Measurements from ENCODE around the gene GLT8D1. TPM values are rescaled to one million over a fixed set of nuclear protein-coding genes. Genes with fewer than 3 reads are reported as not detected.
A peak's percentile ranks its signal among the peaks of the same experiment; 100 is the strongest.

The GLT8D1 gene
- total and polyA plus RNA-seq, 9 of the 15 experiments (the other 6 are each of a cell fraction or from before 2014, with no cell fraction given): 14.1 to 65.9 (median 33.7) TPM

GRCh38 chr3:52651592-52651991 lies 54.0 kb downstream of the GLT8D1 start:
- peaks cover 57% of the 10 kb centered on the region for H3K36me3 ChIP-seq (ENCODE audit: control insufficient read depth, insufficient read depth, low read length)
- no peak for FAIRE-seq

More at GRCh38 chr3:52651592-52651991, 54.0 kb downstream of the GLT8D1 start:
- DNase-seq (ENCODE audit: extremely low read depth in 1 of 4, low spot score in 3 of 4): no peak
- no peaks in the 10 kb centered on the region for H3K27me3 ChIP-seq (ENCODE audit: control insufficient read depth in 2 of 2, insufficient read depth in 2 of 2, low read length in 2 of 2)
- H3K9me3 ChIP-seq (replicated peaks; ENCODE audit: control insufficient read depth, insufficient read depth, low read depth, low read length): no peaks in the 10 kb centered on the region
- H3K79me2 ChIP-seq (ENCODE audit: control insufficient read depth, insufficient read depth, low read length): no peaks in the 10 kb centered on the region
- no peak overlapping the region for H3K4me2 ChIP-seq (ENCODE audit: insufficient read depth, low read length)
- ChIA-PET CTCF (ENCODE audit: low intra/inter-chr PET ratio) (no interaction called here), POLR2A (interaction anchor here (0.6 to 2.2 kb wide), 3 partner anchors 14 to 358 kb away, joined by 3 to 5 read pairs (median 4); no protein-coding TSS in a partner anchor)
- no peaks in the 10 kb centered on the region for H3K9me1 ChIP-seq (ENCODE audit: control insufficient read depth, insufficient read depth, low read length)
- peaks cover 0 to 8% of the 10 kb centered on the region in 2 experiments; a peak in 3 of 5 replicates for H3K4me1 ChIP-seq (replicated peaks in 1 of 2; ENCODE audit: control insufficient read depth in 2 of 2, insufficient read depth in 2 of 2, low read length in 2 of 2)
- H3K9ac ChIP-seq (ENCODE audit: insufficient read depth in 1 of 2, low read depth in 2 of 2, low read length in 2 of 2): no peak overlapping the region
- H3K4me3 ChIP-seq: no peak overlapping the region
- no peaks in the 10 kb centered on the region for H4K20me1 ChIP-seq (replicated peaks; ENCODE audit: control insufficient read depth, insufficient read depth, low read length)
- no peak overlapping the region for H2AFZ ChIP-seq (ENCODE audit: low read depth, low read length)
- TF ChIP-seq, protein P1, sequence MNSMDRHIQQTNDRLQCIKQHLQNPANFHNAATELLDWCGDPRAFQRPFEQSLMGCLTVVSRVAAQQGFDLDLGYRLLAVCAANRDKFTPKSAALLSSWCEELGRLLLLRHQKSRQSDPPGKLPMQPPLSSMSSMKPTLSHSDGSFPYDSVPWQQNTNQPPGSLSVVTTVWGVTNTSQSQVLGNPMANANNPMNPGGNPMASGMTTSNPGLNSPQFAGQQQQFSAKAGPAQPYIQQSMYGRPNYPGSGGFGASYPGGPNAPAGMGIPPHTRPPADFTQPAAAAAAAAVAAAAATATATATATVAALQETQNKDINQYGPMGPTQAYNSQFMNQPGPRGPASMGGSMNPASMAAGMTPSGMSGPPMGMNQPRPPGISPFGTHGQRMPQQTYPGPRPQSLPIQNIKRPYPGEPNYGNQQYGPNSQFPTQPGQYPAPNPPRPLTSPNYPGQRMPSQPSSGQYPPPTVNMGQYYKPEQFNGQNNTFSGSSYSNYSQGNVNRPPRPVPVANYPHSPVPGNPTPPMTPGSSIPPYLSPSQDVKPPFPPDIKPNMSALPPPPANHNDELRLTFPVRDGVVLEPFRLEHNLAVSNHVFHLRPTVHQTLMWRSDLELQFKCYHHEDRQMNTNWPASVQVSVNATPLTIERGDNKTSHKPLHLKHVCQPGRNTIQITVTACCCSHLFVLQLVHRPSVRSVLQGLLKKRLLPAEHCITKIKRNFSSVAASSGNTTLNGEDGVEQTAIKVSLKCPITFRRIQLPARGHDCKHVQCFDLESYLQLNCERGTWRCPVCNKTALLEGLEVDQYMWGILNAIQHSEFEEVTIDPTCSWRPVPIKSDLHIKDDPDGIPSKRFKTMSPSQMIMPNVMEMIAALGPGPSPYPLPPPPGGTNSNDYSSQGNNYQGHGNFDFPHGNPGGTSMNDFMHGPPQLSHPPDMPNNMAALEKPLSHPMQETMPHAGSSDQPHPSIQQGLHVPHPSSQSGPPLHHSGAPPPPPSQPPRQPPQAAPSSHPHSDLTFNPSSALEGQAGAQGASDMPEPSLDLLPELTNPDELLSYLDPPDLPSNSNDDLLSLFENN (IDR thresholded peaks at IDR 0.05; ENCODE audit: low read depth in 2 of 2, low read length in 2 of 2): no peak
- no peak for TF ChIP-seq POLR2AphosphoS5 (IDR thresholded peaks at IDR 0.05; ENCODE audit: control insufficient read depth, insufficient read depth, low read depth, low read length)
- no peak for TF ChIP-seq ZNF507 (tag; conservative IDR thresholded peaks at IDR 0.05)
- no peak for TF ChIP-seq ZNF318 (IDR thresholded peaks at IDR 0.05; ENCODE audit: borderline replicate concordance in 1 of 2, low read depth in 1 of 2)
- TF ChIP-seq ZKSCAN1 (IDR thresholded peaks at IDR 0.05; ENCODE audit: low read depth, low read length): no peak
- TF ChIP-seq ATF1 (CRISPR knock-in tag; IDR thresholded peaks at IDR 0.05): no peak
- TF ChIP-seq ATF1 (tag; IDR thresholded peaks at IDR 0.05): no peak
- no peak for TF ChIP-seq CEBPG (CRISPR knock-in tag; IDR thresholded peaks at IDR 0.05)
- TF ChIP-seq CEBPG (tag; conservative IDR thresholded peaks at IDR 0.05 in 1 of 2, IDR thresholded peaks at IDR 0.05 in 1 of 2): peak in 1 of 2 experiments; percentile 72; a peak in 2 of 4 replicates
- 0 out of 2 replicates have a peak, but pooled peaks have one; percentile 19 for TF ChIP-seq CEBPB (tag; IDR thresholded peaks at IDR 0.05)
- intact Hi-C loops (cut with micrococcal nuclease): no loop called here
- H3K27ac ChIP-seq (ENCODE audit: extremely low read depth, low read depth, low read length): no peak overlapping the region
- no TSS peak for BruUV-seq (replicated peaks)
- in situ Hi-C loops (cut with MboI): no loop called here
- ATAC-seq: no peak
